COR-L47 (cell line): ENCODE data around the gene PLIN5.
"Not testable (repeated sequence)": the region's sequence is repeated elsewhere in the genome, so short reads cannot be mapped to it uniquely, and the experiment has no call there.

Source experiments
- DNase-seq: peaks from one replicate; lab custom pipeline; 2025; lab: John Stamatoyannopoulos, UW

PLIN5 gene

DNA sequence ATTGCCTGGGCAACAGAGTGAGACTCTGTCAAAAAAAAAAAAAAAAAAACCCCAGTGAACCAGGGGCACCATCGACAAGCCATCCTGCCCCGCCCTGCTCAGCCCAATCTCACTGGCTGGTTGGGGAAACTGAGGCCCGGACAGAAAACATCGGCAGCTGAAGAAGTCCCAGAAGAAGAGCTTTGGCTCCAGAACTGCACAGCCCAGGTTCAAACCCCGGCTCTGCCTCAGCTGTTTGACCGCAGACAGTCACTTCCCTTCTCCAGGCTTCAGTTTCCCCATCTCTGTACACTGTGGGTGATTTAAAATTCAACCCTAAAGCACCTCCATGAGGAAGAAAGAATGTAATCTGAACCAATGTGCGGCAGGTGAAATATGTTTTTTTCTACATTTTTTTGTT, 33.9 kb upstream of the PLIN5 start:
- DNase-seq, result no peak

DNA sequence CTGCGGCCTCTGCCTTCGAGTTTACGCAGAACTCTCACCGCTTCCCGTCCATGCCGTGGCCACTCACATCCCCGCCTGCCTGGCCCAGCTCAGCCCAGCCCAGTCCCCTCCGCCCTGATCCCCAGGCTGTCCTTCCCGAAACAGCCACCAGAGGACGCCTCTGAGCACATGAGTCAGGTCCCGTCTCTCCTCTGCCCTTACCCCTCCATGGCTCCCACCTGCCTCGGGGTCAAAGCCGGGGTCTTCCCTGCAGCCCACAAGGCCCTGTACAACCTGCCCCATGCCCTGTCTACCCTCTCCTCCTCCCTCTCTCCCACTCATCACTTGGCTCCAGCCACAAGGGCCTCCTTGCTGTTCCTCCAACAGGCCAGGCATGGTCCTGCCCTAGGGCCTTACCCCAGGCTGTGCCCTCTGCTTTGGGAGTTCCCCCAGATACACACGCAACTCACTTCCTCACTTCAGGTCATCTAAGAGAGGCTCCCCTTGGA, 32.6 kb upstream of the PLIN5 start:
- no peak for DNase-seq

DNA sequence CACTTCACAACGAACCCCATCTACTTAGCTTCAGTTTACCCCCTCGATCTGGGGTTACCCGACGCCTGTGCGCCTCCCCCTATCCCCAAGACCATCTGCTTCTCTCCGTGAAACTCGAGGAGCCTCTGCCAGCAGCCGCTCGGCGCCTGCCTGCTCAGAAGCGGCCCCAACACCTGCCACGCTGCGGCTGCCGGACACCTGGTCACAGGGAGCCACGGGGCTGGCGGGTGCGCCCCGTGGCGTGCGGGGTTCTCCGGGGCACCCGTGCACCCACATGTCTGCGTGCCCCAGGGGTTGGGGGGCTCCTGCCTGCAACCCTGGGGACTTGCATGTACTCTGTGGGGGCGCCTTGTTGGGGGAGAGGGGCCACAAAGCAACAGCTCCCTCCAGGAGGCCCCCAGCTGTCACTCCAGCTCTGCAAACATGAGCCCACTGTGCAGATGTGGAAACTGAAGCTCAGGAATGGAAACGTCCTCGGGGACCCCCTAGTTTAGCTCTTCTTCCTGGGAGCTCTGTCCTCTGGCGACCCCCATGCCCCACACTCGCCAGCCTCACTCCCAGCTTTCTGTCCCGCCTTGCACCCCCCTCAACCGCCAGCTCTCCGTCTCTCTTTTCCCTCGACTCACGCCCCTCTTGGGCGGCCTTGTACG, 31.5 kb upstream of the PLIN5 start:
- peak; percentile 24 for DNase-seq

DNA sequence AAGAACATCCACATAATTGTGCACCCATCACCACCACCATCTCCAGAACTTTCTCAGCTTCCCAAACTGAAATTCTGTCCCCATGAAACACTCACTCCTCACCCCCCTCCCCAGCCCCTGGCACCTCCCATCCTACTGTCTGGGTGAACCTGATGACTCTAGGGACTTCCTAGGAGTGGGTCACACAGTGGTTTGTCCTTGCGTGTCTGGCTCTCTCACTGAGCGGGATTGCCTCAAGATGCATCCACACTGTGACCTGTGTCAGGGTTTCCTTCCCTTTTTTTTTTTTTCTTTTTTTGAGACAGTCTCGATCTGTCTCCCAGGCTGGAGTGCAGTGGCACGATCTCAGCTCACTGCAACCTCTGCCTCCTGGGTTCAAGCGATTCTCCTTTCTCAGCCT, 28.5 kb upstream of the PLIN5 start:
- not testable (repeated sequence) for DNase-seq

DNA sequence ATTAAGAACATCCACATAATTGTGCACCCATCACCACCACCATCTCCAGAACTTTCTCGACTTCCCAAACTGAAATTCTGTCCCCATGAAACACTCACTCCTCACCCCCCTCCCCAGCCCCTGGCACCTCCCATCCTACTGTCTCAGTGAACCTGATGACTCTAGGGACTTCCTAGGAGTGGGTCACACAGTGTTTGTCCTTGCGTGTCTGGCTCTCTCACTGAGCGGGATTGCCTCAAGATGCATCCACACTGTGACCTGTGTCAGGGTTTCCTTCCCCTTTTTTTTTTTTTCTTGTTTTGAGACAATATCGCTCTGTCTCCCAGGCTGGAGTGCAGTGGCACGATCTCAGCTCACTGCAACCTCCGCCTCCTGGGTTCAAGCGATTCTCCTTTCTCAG, 27.1 kb upstream of the PLIN5 start:
- DNase-seq, result not testable (repeated sequence)

DNA sequence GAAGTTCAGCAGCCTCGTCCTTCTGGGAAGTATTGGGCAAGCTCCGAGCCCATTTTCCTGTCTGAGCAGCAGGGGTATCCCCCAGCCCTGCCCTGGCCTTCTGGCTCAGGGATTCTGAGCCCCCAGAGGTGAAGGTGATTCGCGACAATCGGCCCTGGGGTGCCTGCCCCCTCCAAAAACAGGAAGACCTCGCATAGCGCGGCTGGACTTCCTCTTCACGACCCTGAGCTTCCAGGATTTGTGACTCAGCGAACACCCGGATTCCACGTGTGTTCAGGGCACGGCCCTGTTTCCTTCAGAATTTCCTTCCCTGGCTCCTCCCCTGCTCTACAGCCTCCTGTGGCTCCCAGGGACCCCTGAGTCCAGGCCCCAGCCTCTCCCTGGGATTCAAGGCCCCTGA, 24.5 kb upstream of the PLIN5 start, which contains the start of gene SEMA6B:
Gene SEMA6B (minus strand): TSS at position 116 of the 400 bp plus-strand sequence. CDS start 1,227 bp downstream, outside the sequence.
- DNase-seq, result no peak

DNA sequence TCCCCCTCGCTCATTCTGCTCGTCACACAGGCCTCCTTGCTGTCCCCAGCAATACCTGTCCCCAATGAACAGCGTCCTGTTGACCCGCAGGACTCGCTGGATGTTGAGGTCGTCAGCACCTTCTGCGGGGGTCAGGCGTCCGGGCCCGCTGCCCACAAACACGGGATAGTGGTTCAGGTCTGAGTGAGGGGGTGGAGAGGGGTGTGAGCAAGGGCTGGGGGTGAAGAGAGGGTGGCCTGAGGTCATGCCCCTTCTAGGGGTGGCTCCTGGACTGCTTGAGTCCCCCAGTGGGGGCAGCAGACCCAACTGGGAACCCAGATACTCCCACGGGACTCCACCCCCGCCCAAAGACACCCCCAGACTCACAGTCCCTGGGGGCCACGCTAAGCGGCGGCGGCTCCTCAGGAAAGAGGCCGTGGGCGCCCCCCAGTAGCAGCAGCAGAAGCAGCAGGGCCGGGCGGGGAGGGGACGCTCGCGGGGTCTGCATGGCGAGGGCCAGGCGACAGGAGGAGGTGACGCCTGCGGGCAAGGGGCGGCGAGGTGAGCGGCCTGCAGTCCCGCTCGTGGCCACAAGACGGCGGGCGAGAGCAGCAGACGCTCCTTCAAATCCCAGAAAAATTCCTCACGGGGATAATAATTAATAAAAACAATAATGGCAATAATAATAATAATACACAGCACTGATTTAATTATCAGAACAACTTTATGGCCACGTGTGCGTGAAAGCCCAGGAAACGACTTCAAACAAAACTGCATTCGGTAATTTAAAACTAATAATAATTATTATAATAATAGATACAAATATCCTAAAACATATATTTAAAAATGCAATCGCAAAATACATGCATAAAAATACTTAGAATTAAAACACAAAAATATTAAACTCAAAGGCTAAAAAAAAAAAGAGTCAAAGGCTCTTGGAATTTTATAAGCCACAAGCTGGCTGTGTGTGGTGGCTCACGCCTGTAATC, 23.2 kb upstream of the PLIN5 start:
- no peak for DNase-seq

DNA sequence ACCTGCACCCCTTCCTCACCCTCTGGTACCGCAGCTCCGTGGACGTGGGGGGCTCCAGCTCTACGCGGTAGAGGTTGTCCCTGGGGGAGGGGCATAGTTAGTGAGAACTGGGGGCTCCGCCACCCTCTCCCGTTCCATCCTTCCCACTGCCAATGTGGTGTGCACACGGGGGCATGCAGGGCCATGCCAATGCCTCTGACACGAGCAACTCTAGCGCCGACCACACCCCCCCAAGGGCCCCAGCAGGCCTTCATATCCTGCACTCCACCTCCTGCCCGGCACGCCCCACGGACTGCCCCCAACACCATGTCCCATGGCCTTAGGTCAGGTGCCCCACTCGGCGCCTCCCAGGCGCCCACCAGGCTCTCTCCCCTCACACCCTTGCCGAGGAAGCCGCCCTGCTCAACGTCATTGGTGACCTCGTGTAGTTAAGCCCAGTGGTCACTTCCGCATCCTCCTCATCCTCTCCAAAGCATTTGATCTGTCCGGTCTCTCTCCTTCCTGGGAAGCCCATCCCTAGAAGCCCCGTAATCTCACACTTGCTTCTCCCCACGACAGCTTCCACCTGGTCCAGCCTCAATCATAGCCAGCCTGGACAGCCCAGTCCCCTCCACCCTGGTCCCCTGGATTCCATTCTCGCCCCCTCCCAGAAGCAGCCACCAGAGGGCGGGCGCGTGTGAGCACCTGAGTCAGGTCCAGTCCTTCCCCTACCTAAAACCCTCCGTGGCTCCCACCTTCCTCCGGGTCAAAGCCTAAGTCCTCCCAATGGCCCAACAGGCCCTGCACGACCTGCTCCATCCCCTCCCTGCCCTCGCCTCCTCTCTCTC, 22.3 kb upstream of the PLIN5 start:
- no peak for DNase-seq

DNA sequence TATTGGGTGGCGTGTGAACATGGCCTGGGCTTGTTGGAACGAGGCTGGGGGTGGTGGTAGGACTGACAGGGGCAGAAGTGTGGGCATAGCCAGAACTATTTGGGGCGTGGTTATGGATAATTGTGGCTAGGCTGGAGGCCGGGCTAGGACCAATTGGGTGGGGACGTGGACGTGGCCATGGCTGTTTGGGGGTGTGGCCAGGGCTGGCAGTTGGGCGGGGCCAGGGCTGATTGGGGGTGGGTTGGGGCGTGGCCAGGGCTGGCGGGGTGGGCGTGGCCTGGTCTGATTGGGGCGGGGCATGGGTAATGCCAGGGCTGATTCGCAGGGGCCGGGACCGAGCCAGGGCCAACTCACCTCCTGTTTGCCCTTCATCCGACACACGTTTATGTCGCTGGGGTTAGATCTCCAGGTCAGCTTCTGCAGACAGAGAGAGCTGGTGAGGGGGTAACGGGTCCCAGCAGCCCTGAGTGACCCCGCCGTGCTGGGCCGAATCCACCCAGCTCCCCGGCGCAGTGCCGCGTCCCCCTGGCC, 21.6 kb upstream of the PLIN5 start:
- DNase-seq, result no peak

DNA sequence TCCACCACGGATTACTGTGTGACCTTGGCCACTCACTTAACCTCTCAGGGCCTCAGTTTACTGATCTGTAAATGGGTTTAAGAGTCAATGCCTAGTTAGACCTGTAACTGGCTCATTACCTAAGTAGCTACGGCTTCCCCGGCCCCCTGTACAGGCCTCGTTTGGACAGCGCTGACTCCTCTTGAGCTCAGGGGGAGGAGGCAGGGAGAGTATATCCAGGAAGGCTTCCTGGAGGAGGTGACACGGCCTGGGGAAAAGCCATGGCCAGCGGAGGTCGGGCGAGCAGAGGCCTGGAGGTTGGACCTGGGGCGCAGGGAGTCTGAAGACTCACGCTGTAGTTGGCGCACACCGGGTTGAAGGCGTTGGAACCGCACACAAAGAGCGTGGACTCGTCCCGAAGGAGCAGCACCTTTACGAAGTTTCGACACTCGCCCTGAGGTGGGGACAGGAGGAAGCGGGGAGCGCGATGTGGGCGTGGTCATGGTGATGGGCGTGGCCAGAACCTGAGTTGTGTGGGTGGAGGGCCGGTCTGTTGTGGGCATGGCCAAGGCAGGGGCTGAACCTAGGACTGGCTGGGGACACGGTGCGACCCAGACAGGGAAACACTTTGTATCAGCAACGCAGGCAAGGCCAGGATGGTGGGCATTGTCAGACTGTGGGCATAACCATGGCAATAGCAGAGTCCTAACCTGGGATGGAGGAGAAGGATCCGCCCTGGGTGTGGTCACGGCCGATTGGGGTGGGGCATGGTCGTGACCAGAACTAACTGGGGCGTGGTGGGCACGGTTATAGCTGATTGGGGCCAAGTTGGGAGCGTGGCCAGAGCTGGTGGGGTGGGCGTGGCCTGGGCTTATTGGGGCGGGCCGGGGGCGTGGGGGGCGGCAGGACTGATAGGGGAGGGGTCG, 20.9 kb upstream of the PLIN5 start:
- no peak for DNase-seq

DNA sequence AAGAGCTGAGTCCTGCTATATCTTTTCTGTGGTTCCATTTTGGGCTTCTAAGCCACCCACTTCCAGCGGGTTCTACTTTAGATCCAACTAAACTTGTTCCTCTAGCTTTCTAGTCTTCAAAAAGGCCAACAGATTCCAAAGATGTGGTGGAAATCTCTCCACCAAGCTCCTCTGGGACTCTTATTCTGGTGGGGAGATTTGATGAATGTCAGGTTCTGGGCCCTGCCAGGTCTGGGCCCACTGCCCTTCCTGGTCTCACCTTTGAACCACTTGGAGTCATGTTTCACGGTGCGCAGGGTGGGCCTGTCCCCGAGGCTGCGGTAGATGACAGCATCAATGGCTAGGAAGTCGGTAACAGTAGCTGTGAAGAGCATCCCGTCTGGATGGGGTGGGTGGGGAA, 19.7 kb upstream of the PLIN5 start:
- no peak for DNase-seq

DNA sequence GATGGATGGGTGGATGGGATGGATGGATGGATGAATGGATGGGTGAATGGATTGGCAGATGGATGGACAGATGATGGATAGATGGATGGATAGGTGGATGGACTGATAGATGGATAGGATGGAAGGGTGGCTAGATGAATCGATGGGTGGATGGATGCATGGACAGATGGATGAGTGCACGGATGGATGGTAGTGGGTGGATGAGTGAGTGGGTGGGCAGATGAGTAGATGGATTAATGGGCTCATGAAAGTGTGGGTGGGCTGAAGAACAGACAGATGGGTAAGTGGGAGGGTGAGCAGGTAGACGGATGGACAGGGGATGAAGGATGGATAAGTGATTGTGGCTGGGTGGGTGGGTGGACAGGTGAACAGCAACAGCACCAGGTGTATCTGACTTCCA, 18.8 kb upstream of the PLIN5 start:
- no peak for DNase-seq

DNA sequence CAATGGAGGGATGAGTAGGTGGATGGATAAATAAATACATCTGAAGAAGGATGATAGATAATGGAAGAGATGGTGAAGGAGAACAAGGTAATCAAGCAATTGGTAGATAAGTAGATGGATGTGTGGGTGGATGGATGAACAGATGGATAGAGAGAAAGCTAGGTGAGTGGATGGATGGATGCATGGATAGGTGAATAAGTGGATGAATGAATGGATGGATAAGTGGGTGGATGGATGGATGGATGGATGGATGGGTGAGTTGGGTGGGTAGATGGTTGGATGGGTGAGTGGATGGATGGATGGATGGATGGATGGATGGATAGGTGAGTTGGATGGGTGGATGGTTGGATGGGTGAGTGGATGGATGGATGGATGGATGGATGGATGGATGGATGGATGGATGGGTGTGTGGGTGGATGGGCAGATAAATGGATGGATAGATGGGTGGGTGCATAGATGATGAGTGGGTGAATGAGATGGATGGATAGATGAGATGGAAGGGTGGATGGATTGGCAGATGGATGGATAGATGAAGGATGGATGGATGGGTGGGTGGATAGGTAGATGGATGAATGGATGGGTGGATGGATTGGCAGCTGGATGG, 18.2 kb upstream of the PLIN5 start:
- no peak for DNase-seq

DNA sequence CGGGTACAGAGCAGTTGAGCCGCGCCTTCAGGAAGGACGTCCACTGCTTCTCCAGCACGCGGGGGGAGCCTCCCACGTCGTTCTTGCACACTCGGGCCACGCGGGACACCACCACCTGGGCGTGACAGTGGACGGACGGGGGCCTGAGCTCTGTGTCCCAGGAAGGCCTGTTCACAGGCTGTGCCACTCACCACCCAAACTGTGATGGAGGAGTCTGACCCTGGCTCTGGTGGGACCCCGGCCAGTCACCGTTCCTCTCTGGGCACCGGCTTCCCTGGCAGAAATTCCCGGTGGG, 17.4 kb upstream of the PLIN5 start:
- no peak for DNase-seq

DNA sequence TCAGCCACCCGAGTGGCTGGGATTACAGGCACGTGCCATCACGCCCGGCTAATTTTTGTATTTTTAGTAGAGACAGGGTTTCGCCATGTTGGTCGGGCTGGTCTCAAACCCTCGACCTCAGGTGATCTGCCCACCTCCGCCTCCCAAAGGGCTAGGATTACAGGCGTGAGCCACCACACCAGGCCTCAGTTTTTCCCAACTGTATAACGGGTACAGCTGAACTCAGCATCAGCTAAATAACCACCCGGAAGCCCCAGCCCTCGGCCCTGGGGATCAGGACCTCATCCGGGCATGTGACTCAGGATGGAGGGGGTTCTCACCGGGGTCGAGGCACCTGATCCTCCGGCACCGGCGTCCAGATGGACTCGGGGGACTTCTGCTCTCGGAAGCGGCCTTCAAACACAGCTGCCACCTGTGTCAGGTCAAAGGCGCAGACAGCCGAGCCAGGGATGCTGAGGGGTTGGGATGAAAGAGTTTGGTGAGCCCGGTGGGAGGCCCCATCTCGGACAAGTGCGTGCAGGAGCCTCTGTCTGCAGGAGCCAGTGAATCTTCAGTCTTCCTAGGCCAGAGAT, 15.5 kb upstream of the PLIN5 start:
- DNase-seq, result no peak

DNA sequence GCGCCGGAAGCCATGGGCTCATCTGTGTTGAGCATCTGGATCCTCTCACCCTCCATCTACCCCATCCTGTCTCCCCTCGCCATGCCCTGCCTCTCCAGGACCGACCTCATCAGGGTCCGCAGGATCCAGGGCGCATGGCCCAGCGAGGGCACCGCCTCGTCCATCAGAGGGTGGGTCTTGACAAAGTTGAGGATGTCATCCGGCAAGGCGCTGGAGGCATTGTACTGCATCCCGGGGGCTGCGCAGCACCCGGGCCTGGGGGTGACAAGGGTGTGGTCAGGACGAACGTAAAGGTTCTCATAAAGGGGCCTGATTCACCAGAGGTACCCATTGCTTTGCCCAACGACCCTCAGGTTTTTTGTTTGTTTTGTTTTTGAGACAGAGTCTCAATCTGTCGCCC, 15.0 kb upstream of the PLIN5 start:
- DNase-seq, result no peak

DNA sequence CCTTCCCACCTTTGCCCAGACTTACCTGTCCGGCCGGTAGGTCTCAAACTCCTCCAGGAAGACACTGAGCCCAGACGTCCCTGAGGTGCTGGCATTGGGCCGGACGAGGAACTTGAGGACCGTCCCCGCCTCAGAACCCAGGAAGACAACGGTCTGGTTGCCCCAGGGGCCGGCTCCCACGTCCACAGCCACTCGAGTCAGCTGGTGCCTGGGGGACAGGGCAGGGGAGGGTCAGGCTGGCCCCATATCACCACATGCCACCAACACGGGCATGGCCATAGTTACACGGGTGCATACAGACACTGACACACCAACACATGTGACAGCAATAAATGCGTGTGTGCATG, 13.2 kb upstream of the PLIN5 start:
- no peak for DNase-seq

DNA sequence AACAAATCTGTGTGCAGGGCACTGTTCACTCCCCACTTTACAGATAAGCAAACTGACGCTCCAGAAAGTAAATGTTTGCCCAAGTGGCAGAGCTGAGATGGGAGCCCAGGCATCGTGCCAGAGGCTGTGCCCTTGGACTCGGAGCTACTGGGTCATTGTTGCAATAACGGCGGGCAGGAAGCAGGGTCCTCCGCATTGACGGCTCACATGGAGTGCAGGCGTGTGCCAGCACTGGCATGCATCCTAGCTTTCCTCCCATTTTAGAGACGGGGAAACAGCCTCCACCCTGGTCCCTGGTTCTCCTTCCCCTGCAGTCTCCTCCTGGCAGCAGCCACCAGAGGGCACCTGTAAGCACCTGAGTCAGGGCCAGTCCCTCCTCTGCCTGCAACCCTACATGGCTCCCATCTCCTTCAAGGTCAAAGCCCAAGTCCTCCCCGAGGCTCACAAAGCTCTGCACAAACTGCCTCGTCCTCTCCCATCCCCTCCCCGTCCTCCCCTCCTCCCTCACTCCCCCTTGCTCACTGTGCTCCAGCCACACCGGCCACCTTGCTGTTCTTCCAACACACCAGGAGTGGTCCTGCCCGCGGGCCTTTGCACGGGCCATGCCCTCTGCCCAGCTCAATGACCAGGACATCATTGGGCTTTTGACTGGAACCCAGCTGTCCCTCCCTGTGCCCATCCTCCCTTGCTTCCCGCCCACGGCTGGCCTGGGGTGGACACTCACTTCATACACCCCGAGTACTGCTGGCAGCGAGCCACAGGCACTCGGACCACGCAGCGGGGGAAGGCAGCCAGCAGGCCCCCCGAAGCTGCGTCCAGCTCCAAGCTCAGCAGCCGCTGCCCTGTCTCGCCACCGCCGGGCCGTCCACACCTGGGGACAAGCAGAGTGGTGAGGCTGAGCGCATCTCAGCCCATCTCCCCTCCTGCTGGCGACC, 12.5 kb upstream of the PLIN5 start:
- no peak for DNase-seq
